Ishikawa (cell line): Measurements from ENCODE around the gene MYO7B.
A peak's percentile ranks its signal among the peaks of the same experiment; 100 is the strongest.

ENCODE experiments used
- CEBPB ChIP-seq: IDR thresholded peaks from 2 replicates; pipeline ENCODE4 v1.6.1; 2012
- CREB1 ChIP-seq: IDR thresholded peaks from 2 replicates; pipeline ENCODE4 v1.6.1; 2012; ENCODE audit warnings: low read depth
- EGR1 ChIP-seq: IDR thresholded peaks from 2 replicates; pipeline ENCODE4 v1.6.1; 2012
- EP300 ChIP-seq: IDR thresholded peaks from 2 replicates; pipeline ENCODE4 v1.6.1; 2012; ENCODE audit warnings: borderline replicate concordance
- FOXM1 ChIP-seq: IDR thresholded peaks from 2 replicates; pipeline ENCODE4 v1.6.1; 2012; ENCODE audit warnings: low read depth, borderline replicate concordance
- MAX ChIP-seq: IDR thresholded peaks from 2 replicates; pipeline ENCODE4 v1.6.1; 2012
- NFIC ChIP-seq: IDR thresholded peaks from 2 replicates; pipeline ENCODE4 v1.6.1; 2012
- RAD21 ChIP-seq: IDR thresholded peaks from 2 replicates; pipeline ENCODE4 v1.6.1; 2012; ENCODE audit warnings: low read depth
- REST ChIP-seq: IDR thresholded peaks from 2 replicates; pipeline ENCODE4 v1.6.1; 2012; ENCODE audit warnings: low read depth, mild to moderate bottlenecking
- TAF1 ChIP-seq: IDR thresholded peaks from 2 replicates; pipeline ENCODE4 v1.6.1; 2012; ENCODE audit warnings: low read depth, mild to moderate bottlenecking
- TCF12 ChIP-seq: IDR thresholded peaks from 2 replicates; pipeline ENCODE4 v1.6.1; 2012; ENCODE audit warnings: low read depth
- TEAD4 ChIP-seq: IDR thresholded peaks from 2 replicates; pipeline ENCODE4 v1.6.1; 2012
- YY1 ChIP-seq: IDR thresholded peaks from 2 replicates; pipeline ENCODE4 v1.6.1; 2012; ENCODE audit warnings: low read depth

GRCh38 chr2:127498386-127498785 is 37.1 kb upstream of the MYO7B start:
- no peak for TF ChIP-seq TAF1
- no peak for TF ChIP-seq EGR1
- TF ChIP-seq RAD21: no peak
- no peak for TF ChIP-seq MAX
- no peak for TF ChIP-seq EP300
- TF ChIP-seq CREB1: no peak
- no peak for TF ChIP-seq REST
- no peak for TF ChIP-seq YY1
- peak; percentile 85 for TF ChIP-seq CEBPB
- no peak for TF ChIP-seq FOXM1
- TF ChIP-seq TCF12: no peak
- TF ChIP-seq NFIC: no peak
- no peak for TF ChIP-seq TEAD4
